Nephron (organoid): Measurements from ENCODE around the gene KDM4B.

Experiments
- H3K27ac Mint-ChIP-seq, 3 experiments: 2 replicates each; pipeline ENCODE4 v1.8.0; 2020; ENCODE audit warnings: mixed read lengths in 3 of 3, mild to moderate bottlenecking in 2 of 3, moderate library complexity in 1 of 3
- H3K27me3 Mint-ChIP-seq: 2 replicates; pipeline ENCODE4 v1.8.0; 2021; ENCODE audit warnings: low read depth, mild to moderate bottlenecking, moderate library complexity, mixed read lengths
- H3K36me3 Mint-ChIP-seq: 2 replicates; pipeline ENCODE4 v1.8.0; 2020; ENCODE audit warnings: low read depth, mixed read lengths
- H3K4me1 Mint-ChIP-seq: 2 replicates; pipeline ENCODE4 v1.8.0; 2020; ENCODE audit warnings: mixed read lengths
- H3K4me3 Mint-ChIP-seq, 3 experiments: 2 replicates each; pipeline ENCODE4 v1.8.0; 2020; ENCODE audit warnings: mild to moderate bottlenecking in 3 of 3, mixed read lengths in 3 of 3, moderate library complexity in 2 of 3
- H3K9me3 Mint-ChIP-seq: 2 replicates; pipeline ENCODE4 v1.8.0; 2020; ENCODE audit warnings: mixed read lengths
- CTCF ChIP-seq, 3 experiments: fragments of 200-600 bp; sonication (generic); IDR thresholded peaks; one replicate each; pipeline ENCODE4 v1.5.0; 2021; ENCODE audit warnings: antibody characterized with exemption in 3 of 3; ENCODE audit not compliant: unreplicated experiment in 3 of 3

The KDM4B gene

GRCh38 chr19:5196832-5197231 lies 227.9 kb downstream of the KDM4B start:
- H3K9me3 Mint-ChIP-seq = peaks cover 17% of the 10 kb centered on the region
- H3K4me1 Mint-ChIP-seq = no peaks in the 10 kb centered on the region
- peaks cover 12% of the 10 kb centered on the region for H3K36me3 Mint-ChIP-seq
- peaks cover 9% of the 10 kb centered on the region for H3K27me3 Mint-ChIP-seq
- no peak overlapping the region for H3K4me3 Mint-ChIP-seq
- TF ChIP-seq CTCF (IDR thresholded peaks at IDR 0.05; ENCODE audit: unreplicated experiment in 3 of 3) = no peak
- no peak overlapping the region for H3K27ac Mint-ChIP-seq

DNA sequence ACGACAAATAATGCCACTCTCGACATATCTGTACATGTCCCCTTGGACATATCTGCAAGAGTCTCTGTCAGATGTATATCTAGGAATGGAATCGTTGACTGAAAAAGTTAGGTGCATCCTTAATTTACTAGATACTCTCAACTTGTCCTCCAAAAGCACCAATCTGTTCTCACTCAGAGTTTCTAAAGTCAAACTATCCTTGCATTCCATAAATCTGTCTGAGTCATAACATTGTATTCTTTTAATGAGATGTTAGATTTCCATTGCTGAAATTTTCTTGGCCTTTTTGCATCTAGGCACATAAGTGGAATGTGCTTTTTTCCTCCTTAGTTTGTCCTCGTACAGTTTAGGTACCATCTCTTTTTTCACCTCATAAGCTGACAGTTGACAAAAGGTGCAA lies 231.9 kb downstream of the KDM4B start:
- no peak overlapping the region for H3K4me3 Mint-ChIP-seq
- peaks cover 49% of the 10 kb centered on the region for H3K36me3 Mint-ChIP-seq
- H3K4me1 Mint-ChIP-seq = no peaks in the 10 kb centered on the region
- H3K9me3 Mint-ChIP-seq = peaks cover 33% of the 10 kb centered on the region
- no peak for TF ChIP-seq CTCF (IDR thresholded peaks at IDR 0.05; ENCODE audit: unreplicated experiment in 3 of 3)
- no peaks in the 10 kb centered on the region for H3K27me3 Mint-ChIP-seq
- H3K27ac Mint-ChIP-seq = no peak overlapping the region

GRCh38 chr19:5202553-5202952 lies 233.6 kb downstream of the KDM4B start:
- peaks cover 50% of the 10 kb centered on the region for H3K36me3 Mint-ChIP-seq

More at GRCh38 chr19:5202553-5202952, 233.6 kb downstream of the KDM4B start:
- Mint-ChIP-seq H3K4me1 (no peaks in the 10 kb centered on the region), H3K4me3 (no peak overlapping the region), H3K27ac (no peak overlapping the region), H3K27me3 (peaks cover 3% of the 10 kb centered on the region), H3K9me3 (peaks cover 33% of the 10 kb centered on the region)
- no peak for TF ChIP-seq CTCF (IDR thresholded peaks at IDR 0.05; ENCODE audit: unreplicated experiment in 3 of 3)
